Left lung (tissue), 10 donors: ENCODE data around the gene MRPL40. TPM values are rescaled to one million over a fixed set of nuclear protein-coding genes. Genes with fewer than 3 reads are reported as not detected.
"Not testable (repeated sequence)": the region's sequence is repeated elsewhere in the genome, so short reads cannot be mapped to it uniquely, and the experiment has no call there.

Source experiments
- ATAC-seq: fragments of 200-7000 bp; cut with Tn5 transposase; one replicate; pipeline ENCODE4 v1.9.1; 2020; ENCODE audit warnings: moderate library complexity
- DNase-seq, 4 donors: peaks; one replicate each; pipeline ENCODE4 v3.0.0-alpha.2; 2013 to 2020
- H3K27ac ChIP-seq, 2 donors: fragments of 200-600 bp; sonication (generic) in 1 of 2; one replicate each; pipeline versions ENCODE4 v1.5.0 to v1.8.0; 2020 to 2021
- H3K27me3 ChIP-seq, 2 donors: fragments of 200-600 bp; sonication (generic) in 1 of 2; one replicate each; pipeline versions ENCODE4 v1.5.0 to v1.8.0; 2020 to 2021
- H3K36me3 ChIP-seq, 2 donors: fragments of 200-600 bp; sonication (generic) in 1 of 2; one replicate each; pipeline versions ENCODE4 v1.5.0 to v1.8.0; 2020 to 2021
- H3K4me1 ChIP-seq, 2 donors: fragments of 200-600 bp; one replicate each; pipeline ENCODE4 v1.8.0; 2021
- H3K4me3 ChIP-seq, 2 donors: fragments of 200-600 bp; sonication (generic) in 1 of 2; one replicate each; pipeline versions ENCODE4 v1.5.0 to v1.8.0; 2020 to 2021; ENCODE audit warnings: mild to moderate bottlenecking in 1 of 2
- H3K9me3 ChIP-seq, 2 donors: fragments of 200-600 bp; sonication (generic) in 1 of 2; one replicate each; pipeline versions ENCODE4 v1.5.0 to v1.8.0; 2020 to 2021
- intact Hi-C, 2 donors: fragments of 100-400 bp; cut with DNase I; formaldehyde crosslinking; loops; one replicate each; pipeline versions ENCODE4 v1.11.2 to v1.14.2; 2022
- polyA plus RNA-seq, 6 donors: library from polyadenylated mRNA; unstranded; fragments of 120-200 nt; gene quantifications; one replicate each; pipeline ENCODE4 v1.2.1, GENCODE V29; 2013; ENCODE audit not compliant: insufficient read length in 6 of 6
- total RNA-seq, 2 donors: library from RNA; stranded (reverse); fragmentation: NEBNext Ultra II Directional; extraction: Animal tissue kit (Norgen Biotek cat#: 25700); gene quantifications; one replicate each; pipeline ENCODE4 v1.2.1, GENCODE V29; 2021
- TF ChIP-seq, protein P1 (sequence below), 2 donors: fragments of 200-600 bp; sonication (generic) in 1 of 2; IDR thresholded peaks; one replicate each; pipeline versions ENCODE4 v1.5.0 to v1.8.0; 2021; ENCODE audit warnings: antibody characterized with exemption in 2 of 2
- donor health status: DM: no; HTN: yes; CAD: no.
- donor health status: DM: no; HTN: no; CAD: no.

MRPL40 gene
- total and polyA plus RNA-seq, 8 donors = 21.9 to 42.6 (median 38.5) TPM

DNA sequence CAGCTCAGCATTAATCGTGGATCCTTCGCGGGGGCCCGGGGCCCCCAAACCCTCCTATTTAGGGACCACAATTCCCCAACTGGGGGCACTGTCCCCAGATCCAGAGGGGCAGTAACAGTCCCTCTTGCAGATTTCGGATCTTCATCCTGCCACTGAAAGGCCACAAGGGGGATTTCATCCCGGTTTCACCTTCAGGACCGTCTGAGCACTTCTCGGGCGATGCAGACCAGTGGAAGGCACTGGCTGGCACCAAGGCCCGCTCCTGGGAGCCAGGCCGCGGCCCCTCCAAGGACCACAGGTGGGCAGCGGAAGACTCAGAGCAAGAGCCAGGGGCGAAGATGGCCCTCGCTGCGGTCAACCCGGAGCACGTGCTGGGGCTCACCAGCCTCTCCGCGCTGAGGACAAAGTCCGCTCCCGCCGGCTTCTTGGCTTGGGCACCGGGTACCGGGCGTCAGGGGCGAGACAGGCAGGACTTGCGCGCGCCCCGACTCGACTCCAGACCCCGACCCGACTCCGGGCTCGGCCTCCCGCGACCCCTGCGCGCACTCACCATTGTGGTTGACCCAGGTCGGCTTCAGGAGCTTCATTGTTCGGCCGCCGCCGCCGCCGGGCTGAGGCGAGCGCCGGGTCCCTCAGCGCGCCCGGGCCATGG, 1.3 kb upstream of the MRPL40 start:
- peaks cover 11 to 54% of the 10 kb centered on the region in 2 donors for H3K4me1 ChIP-seq
- intact Hi-C loops = no loop called here

DNA sequence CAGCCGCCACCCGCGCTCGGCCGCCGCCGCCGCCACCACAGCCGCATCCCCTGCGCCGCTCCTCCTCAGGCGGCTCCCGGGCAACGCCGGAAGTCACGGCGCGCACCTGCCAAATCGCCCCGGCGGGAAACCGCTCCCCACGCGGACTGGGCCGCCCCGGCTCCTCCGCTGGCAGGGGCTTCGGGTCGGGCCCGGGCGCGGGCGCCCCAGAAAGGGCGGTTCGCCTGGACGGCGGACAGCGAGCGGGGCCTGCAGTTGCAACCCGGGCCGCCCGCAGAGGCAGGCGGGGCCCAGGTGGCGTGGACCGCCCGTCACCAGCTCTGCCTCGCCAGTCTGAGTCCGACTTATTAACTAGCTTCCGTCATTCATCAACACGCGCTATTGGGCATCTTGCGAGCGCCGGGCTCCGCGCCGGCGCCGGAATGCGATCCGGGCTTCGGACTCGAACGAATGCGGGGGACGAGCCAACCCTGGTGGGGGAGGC, 654 bp upstream of the MRPL40 start, which contains the start of gene HIRA:
HIRA (minus strand) TSS at position 85 of the 484 bp plus-strand sequence. CDS start 257 bp downstream, outside the sequence.
- intact Hi-C loops = no loop called here
- peak; percentile 77 for ATAC-seq
- TF ChIP-seq, protein P1, sequence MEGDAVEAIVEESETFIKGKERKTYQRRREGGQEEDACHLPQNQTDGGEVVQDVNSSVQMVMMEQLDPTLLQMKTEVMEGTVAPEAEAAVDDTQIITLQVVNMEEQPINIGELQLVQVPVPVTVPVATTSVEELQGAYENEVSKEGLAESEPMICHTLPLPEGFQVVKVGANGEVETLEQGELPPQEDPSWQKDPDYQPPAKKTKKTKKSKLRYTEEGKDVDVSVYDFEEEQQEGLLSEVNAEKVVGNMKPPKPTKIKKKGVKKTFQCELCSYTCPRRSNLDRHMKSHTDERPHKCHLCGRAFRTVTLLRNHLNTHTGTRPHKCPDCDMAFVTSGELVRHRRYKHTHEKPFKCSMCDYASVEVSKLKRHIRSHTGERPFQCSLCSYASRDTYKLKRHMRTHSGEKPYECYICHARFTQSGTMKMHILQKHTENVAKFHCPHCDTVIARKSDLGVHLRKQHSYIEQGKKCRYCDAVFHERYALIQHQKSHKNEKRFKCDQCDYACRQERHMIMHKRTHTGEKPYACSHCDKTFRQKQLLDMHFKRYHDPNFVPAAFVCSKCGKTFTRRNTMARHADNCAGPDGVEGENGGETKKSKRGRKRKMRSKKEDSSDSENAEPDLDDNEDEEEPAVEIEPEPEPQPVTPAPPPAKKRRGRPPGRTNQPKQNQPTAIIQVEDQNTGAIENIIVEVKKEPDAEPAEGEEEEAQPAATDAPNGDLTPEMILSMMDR (IDR thresholded peaks at IDR 0.05) = no peak

More for the DNA sequence above, 1.3 kb upstream of the MRPL40 start:
- Histone ChIP-seq H3K36me3 (peaks cover 0 to 20% of the 10 kb centered on the region in 2 donors), H3K4me3 (peak overlapping the region; percentile 75 to 96), H3K27me3 (no peaks in the 10 kb centered on the region), H3K9me3 (no peaks in the 10 kb centered on the region), H3K27ac (peak overlapping the region; percentile 71 to 98)
- DNase-seq (peak in 2 of 4 donors; percentile 42 to 85), ATAC-seq (no peak)
- TF ChIP-seq, protein P1 (IDR thresholded peaks at IDR 0.05) = no peak

DNA sequence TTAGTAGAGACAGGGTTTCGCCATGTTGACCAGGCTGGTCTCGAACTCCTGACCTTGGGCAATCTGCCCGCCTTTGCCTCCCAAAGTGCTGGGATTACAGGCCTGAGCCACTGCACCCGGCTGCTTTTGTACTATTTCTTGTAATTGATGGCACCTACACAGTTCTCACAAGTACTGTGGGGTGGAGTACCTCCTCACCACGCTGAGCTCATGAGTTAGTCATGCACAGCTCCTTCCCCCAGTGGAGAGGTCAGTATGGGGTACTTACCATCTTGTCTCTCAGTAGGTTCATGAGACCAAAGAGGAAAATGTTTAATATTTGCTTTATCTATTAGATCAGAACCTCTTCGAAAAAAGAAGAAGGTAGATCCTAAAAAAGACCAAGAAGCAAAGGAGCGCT, 2.1 kb downstream of the MRPL40 start:
- ATAC-seq (no peak), DNase-seq (no peak)
- Histone ChIP-seq H3K27ac (no peak overlapping the region), H3K36me3 (peaks cover 0 to 32% of the 10 kb centered on the region in 2 donors), H3K9me3 (no peaks in the 10 kb centered on the region), H3K4me1 (peaks cover 11 to 31% of the 10 kb centered on the region in 2 donors), H3K4me3 (no peak overlapping the region), H3K27me3 (no peaks in the 10 kb centered on the region)
- TF ChIP-seq, protein P1 (IDR thresholded peaks at IDR 0.05) = no peak
- intact Hi-C loops = no loop called here

More for the DNA sequence above, 654 bp upstream of the MRPL40 start, which contains the start of gene HIRA:
- no peaks in the 10 kb centered on the region for H3K27me3 ChIP-seq
- peaks cover 11 to 51% of the 10 kb centered on the region in 2 donors for H3K4me1 ChIP-seq
- peak within 1 kb of the TSS; percentile 96 to 98 for H3K27ac ChIP-seq
- H3K36me3 ChIP-seq = peaks cover 0 to 26% of the 10 kb centered on the region in 2 donors
- H3K4me3 ChIP-seq = peak within 1 kb of the TSS; percentile 87 to 96
- no peaks in the 10 kb centered on the region for H3K9me3 ChIP-seq
- peak; percentile 75 to 96 (median 80) for DNase-seq

DNA sequence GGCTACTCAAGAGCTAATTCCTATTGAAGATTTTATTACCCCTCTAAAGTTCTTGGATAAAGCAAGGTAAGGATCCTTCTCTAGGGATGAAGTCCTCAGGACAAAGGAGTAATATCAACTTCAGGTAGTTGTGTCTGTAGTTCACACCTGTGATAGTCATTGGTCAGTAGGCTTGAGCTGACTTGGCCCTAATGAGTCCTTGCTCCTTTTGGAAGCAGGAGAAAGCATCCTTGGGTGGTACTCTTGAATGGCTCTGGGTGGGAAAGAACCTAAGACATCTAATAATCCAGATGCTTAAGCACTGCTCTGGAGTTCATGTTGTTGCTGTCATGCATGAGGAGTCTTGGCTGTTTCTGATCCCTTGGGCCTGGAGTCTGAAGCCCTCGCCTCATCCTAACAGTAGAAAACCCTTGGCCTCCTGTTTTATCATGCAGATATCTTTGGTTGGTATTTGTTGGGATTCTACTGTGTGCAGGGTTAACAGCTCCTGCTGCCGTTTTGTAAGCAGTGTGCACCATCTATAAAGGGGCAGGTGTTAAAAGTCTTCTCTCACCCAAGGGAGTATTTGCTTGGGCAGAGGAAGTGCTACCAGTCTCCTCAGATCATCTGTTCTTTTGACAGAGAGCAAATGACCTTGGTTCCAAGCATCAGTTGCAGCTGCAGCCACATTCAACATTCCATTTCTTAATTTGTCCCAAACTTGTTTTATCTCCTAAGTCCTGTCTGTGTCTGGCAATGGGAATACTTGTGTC, 2.7 kb downstream of the MRPL40 start:
- peaks cover 0 to 37% of the 10 kb centered on the region in 2 donors for H3K36me3 ChIP-seq
- TF ChIP-seq, protein P1 (IDR thresholded peaks at IDR 0.05) = no peak
- H3K4me1 ChIP-seq = peaks cover 6 to 25% of the 10 kb centered on the region in 2 donors
- no peaks in the 10 kb centered on the region for H3K9me3 ChIP-seq
- no peaks in the 10 kb centered on the region for H3K27me3 ChIP-seq
- intact Hi-C loops = no loop called here
- no peak for DNase-seq
- no peak overlapping the region for H3K4me3 ChIP-seq
- H3K27ac ChIP-seq = no peak overlapping the region
- ATAC-seq = no peak

DNA sequence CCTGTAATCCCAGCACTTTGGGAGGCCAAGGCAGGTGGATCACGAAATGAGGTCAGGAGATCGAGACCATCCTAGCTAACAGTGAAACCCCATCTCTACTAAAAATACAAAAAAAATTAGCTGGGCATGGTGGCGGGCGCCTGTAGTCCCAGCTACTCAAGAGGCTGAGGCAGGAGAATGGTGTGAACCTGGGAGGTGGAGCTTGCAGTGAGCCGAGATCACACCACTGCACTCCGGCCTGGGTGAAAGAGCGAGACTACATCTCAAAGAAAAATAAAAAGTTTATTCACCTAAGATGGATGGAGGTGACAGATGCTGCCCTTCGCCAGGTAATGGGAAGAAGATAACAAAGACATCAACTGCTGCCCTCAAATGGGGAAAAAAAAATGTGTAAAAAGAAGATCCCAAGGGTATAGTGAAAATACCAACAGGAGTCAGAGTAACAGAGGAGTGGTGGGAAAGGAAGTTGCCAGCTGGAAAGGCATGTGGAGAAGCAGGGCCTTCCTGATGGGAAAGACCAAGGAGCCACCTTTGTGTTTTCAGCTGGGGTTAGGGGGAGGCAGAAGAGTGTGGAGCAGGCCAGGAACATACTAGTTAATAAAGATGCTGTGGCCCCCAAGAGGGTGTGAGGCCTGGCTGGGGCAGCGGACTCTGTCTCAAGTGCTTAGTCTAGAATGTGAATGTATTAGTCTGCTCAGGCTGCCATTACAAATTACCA, 4.3 kb downstream of the MRPL40 start:
- H3K9me3 ChIP-seq, DNase-seq, ATAC-seq, intact Hi-C loops, H3K27me3 ChIP-seq, H3K27ac ChIP-seq, H3K4me3 ChIP-seq: not testable (repeated sequence)
- peaks cover 0 to 14% of the 10 kb centered on the region in 2 donors for H3K4me1 ChIP-seq
- peaks cover 0 to 43% of the 10 kb centered on the region in 2 donors for H3K36me3 ChIP-seq
